Large intestine (tissue), 3 donors: ENCODE data around the gene CD81. TPM values are rescaled to one million over a fixed set of nuclear protein-coding genes. Genes with fewer than 3 reads are reported as not detected.
A peak's percentile ranks its signal among the peaks of the same experiment; 100 is the strongest.

Experiments used
- DNase-seq, 2 donors: peaks; one replicate each; pipeline versions ENCODE4 v3.0.0 to v3.0.0-alpha.2; 2013
- H3K27ac ChIP-seq: one replicate; pipeline ENCODE4 v1.5.1; 2013; ENCODE audit warnings: low read length
- H3K27me3 ChIP-seq: 2 replicates; pipeline ENCODE4 v1.6.1; 2013; ENCODE audit warnings: low read length; ENCODE audit not compliant: control insufficient read depth, insufficient read depth
- H3K36me3 ChIP-seq: 2 replicates; pipeline ENCODE4 v1.6.1; 2013; ENCODE audit warnings: low read length; ENCODE audit not compliant: control insufficient read depth, insufficient read depth
- H3K4me1 ChIP-seq: one replicate; pipeline ENCODE4 v1.6.1; 2013; ENCODE audit warnings: low read length; ENCODE audit not compliant: control insufficient read depth, insufficient read depth
- H3K4me3 ChIP-seq: one replicate; pipeline ENCODE4 v1.5.1; 2013; ENCODE audit warnings: low read length
- H3K9me3 ChIP-seq: one replicate; pipeline ENCODE4 v1.6.1; 2013; ENCODE audit warnings: mild to moderate bottlenecking, low read depth, low read length, moderate library complexity; ENCODE audit not compliant: control insufficient read depth
- WGBS: methylation state at CpG from one replicate; pipeline ENCODE4 v1.1.5; 2013; ENCODE audit warnings: low lambda C conversion rate; ENCODE audit not compliant: insufficient coverage; 5-methylcytosine and 5-hydroxymethylcytosine counted together
- polyA plus RNA-seq: library from polyadenylated mRNA; unstranded; fragments of 120-200 nt; gene quantifications from one replicate; pipeline ENCODE4 v1.2.1, GENCODE V29; 2013

Gene CD81
- polyA plus RNA-seq, 1 donor, result 292 TPM

GRCh38 chr11:2437516-2437915 is 60.4 kb downstream of the CD81 start:
- Histone ChIP-seq H3K9me3 (no peaks in the 10 kb centered on the region), H3K27me3 (no peaks in the 10 kb centered on the region), H3K36me3 (no peaks in the 10 kb centered on the region), H3K4me3 (no peak overlapping the region), H3K4me1 (peaks cover 16% of the 10 kb centered on the region), H3K27ac (no peak overlapping the region)
- DNase-seq, result no peak
- 100% methylated on average over 1 of the region's 4 CpGs for WGBS

GRCh38 chr11:2439820-2440219 is 62.7 kb downstream of the CD81 start:
- H3K27ac ChIP-seq, result no peak overlapping the region
- DNase-seq, result no peak
- no peak overlapping the region for H3K4me3 ChIP-seq
- H3K4me1 ChIP-seq, result peaks cover 24% of the 10 kb centered on the region
- H3K27me3 ChIP-seq, result peaks cover 13% of the 10 kb centered on the region
- 86% methylated on average over 1 of the region's 3 CpGs for WGBS
- no peaks in the 10 kb centered on the region for H3K36me3 ChIP-seq
- H3K9me3 ChIP-seq, result peaks cover 3% of the 10 kb centered on the region

- Histone ChIP-seq H3K27me3 (peaks cover 17% of the 10 kb centered on the region), H3K27ac (no peak overlapping the region), H3K4me3 (no peak overlapping the region), H3K9me3 (peaks cover 3% of the 10 kb centered on the region), H3K36me3 (no peaks in the 10 kb centered on the region), H3K4me1 (peaks cover 27% of the 10 kb centered on the region)
- no peak for DNase-seq
- WGBS, result no CpG with 5 or more reads among the region's 8 CpGs
Measured at GRCh38 chr11:2440646-2441045, 63.5 kb downstream of the CD81 start.

GRCh38 chr11:2441171-2441570 is 64.1 kb downstream of the CD81 start:
- DNase-seq, result peak in 1 of 2 donors; percentile 64
- H3K4me3 ChIP-seq, result no peak overlapping the region
- peaks cover 3% of the 10 kb centered on the region for H3K9me3 ChIP-seq
- H3K27me3 ChIP-seq, result peaks cover 22% of the 10 kb centered on the region
- H3K27ac ChIP-seq, result no peak overlapping the region
- no CpG with 5 or more reads among the region's 4 CpGs for WGBS
- H3K36me3 ChIP-seq, result no peaks in the 10 kb centered on the region
- H3K4me1 ChIP-seq, result peaks cover 32% of the 10 kb centered on the region

GRCh38 chr11:2442589-2442988 is 65.5 kb downstream of the CD81 start:
- no peak overlapping the region for H3K27ac ChIP-seq
- H3K36me3 ChIP-seq, result no peaks in the 10 kb centered on the region
- peaks cover 28% of the 10 kb centered on the region for H3K27me3 ChIP-seq
- 100% methylated on average over 1 of the region's 2 CpGs for WGBS
- H3K4me3 ChIP-seq, result no peak overlapping the region
- H3K4me1 ChIP-seq, result peaks cover 38% of the 10 kb centered on the region
- peaks cover 3% of the 10 kb centered on the region for H3K9me3 ChIP-seq
- DNase-seq, result peak in 1 of 2 donors; percentile 81

- Histone ChIP-seq H3K9me3 (peaks cover 3% of the 10 kb centered on the region), H3K36me3 (no peaks in the 10 kb centered on the region), H3K27me3 (peaks cover 28% of the 10 kb centered on the region), H3K27ac (no peak overlapping the region), H3K4me1 (peaks cover 38% of the 10 kb centered on the region), H3K4me3 (peak overlapping the region; percentile 36)
- WGBS, result no CpG with 5 or more reads among the region's 11 CpGs
- no peak for DNase-seq
Measured at GRCh38 chr11:2443406-2443805, 66.3 kb downstream of the CD81 start.

GRCh38 chr11:2443881-2444820 is 67.0 kb downstream of the CD81 start, which contains the start of gene TRPM5:
TSS of gene TRPM5 (minus strand) at chr11:2444514. CDS start at chr11:2423036, 21,478 bp downstream.
- Histone ChIP-seq H3K36me3 (no peaks in the 10 kb centered on the region), H3K9me3 (peaks cover 3% of the 10 kb centered on the region), H3K4me3 (peak within 1 kb of the TSS; percentile 49), H3K27me3 (peaks cover 28% of the 10 kb centered on the region), H3K4me1 (peaks cover 38% of the 10 kb centered on the region), H3K27ac (no peak within 1 kb of the TSS)
- no CpG with 5 or more reads among the region's 64 CpGs for WGBS
- DNase-seq, result peak in 1 of 2 donors; percentile 41

- DNase-seq, result peak in 1 of 2 donors; percentile 72
Measured at GRCh38 chr11:2444821-2445745, 68.0 kb downstream of the CD81 start, which contains the start of gene KCNQ1. TSS of gene KCNQ1 (plus strand) at chr11:2445008. CDS start at chr11:2445099, 91 bp downstream.

GRCh38 chr11:2445746-2446551 is 68.8 kb downstream of the CD81 start:
- Histone ChIP-seq H3K4me1 (peaks cover 35% of the 10 kb centered on the region), H3K36me3 (no peaks in the 10 kb centered on the region), H3K4me3 (peak overlapping the region; percentile 49), H3K27me3 (peaks cover 28% of the 10 kb centered on the region), H3K9me3 (peaks cover 3% of the 10 kb centered on the region), H3K27ac (no peak overlapping the region)
- no CpG with 5 or more reads among the region's 23 CpGs for WGBS
- DNase-seq, result peak in 1 of 2 donors; percentile 51

More at GRCh38 chr11:2444821-2445745, 68.0 kb downstream of the CD81 start, which contains the start of gene KCNQ1:
- no CpG with 5 or more reads among the region's 116 CpGs for WGBS
- Histone ChIP-seq H3K27me3 (peaks cover 28% of the 10 kb centered on the region), H3K36me3 (no peaks in the 10 kb centered on the region), H3K27ac (no peak within 1 kb of the TSS), H3K4me1 (peaks cover 38% of the 10 kb centered on the region), H3K4me3 (peak within 1 kb of the TSS; percentile 49), H3K9me3 (peaks cover 3% of the 10 kb centered on the region)
